ENCODE data around the gene IL34.

GRCh38 chr16:70652322-70652721 lies 6.0 kb downstream of the IL34 start:
- TF ChIP-seq, protein P1, sequence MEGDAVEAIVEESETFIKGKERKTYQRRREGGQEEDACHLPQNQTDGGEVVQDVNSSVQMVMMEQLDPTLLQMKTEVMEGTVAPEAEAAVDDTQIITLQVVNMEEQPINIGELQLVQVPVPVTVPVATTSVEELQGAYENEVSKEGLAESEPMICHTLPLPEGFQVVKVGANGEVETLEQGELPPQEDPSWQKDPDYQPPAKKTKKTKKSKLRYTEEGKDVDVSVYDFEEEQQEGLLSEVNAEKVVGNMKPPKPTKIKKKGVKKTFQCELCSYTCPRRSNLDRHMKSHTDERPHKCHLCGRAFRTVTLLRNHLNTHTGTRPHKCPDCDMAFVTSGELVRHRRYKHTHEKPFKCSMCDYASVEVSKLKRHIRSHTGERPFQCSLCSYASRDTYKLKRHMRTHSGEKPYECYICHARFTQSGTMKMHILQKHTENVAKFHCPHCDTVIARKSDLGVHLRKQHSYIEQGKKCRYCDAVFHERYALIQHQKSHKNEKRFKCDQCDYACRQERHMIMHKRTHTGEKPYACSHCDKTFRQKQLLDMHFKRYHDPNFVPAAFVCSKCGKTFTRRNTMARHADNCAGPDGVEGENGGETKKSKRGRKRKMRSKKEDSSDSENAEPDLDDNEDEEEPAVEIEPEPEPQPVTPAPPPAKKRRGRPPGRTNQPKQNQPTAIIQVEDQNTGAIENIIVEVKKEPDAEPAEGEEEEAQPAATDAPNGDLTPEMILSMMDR (IDR thresholded peaks at IDR 0.05): no peak
- TF ChIP-seq EZH2 (IDR thresholded peaks at IDR 0.05): no peak
- TF ChIP-seq EZH2phosphoT487 (IDR thresholded peaks at IDR 0.05): no peak

Data from neural progenitor cell (in vitro differentiated cells).